Testis (tissue), 2 donors: ENCODE data around the gene NEAT1.

Source experiments
- CTCF ChIP-seq, 3 experiments: fragments of 450-650 bp in 2 of 3; fragments of 200-600 bp in 1 of 3; sonication (generic) in 1 of 3; IDR thresholded peaks; one replicate each; pipeline ENCODE4 v1.5.1; 2016 to 2019; ENCODE audit warnings: antibody characterized with exemption in 3 of 3, mild to moderate bottlenecking in 2 of 3, moderate library complexity in 1 of 3
- POLR2A ChIP-seq: fragments of 450-650 bp; IDR thresholded peaks from one replicate; pipeline ENCODE4 v1.6.1; 2017; ENCODE audit warnings: antibody characterized with exemption, mild to moderate bottlenecking, moderate library complexity

DNA sequence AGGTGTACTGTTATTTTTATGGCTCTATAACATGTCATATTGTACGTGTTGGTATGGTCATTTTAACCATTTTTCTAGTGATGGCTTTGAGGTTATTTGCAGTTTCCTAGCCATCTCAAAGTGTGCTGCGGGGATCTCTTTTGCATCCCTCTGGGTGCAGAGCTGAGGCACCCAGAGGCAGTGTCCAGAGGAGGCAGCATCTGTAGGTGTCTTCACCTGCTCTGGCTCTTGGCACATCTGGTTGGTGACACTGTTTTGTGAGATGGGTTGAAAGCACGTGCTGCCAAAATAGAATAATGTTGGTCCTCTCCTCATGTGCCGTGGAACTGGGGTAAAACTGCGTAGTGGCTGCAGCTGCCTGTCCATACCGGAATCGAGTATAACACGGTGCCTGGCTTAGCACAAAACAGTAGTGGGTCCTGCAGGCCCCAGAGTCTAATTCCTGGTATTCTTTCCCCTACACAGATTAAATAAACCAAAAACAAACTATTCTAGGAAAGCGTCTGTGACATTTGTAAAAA, 12.9 kb downstream of the NEAT1 start:
- TF ChIP-seq CTCF (IDR thresholded peaks at IDR 0.05) (no peak), POLR2A (no peak)
